ENCODE data around the gene NPAS1.
"Not testable (repeated sequence)": the region's sequence is repeated elsewhere in the genome, so short reads cannot be mapped to it uniquely, and the experiment has no call there.

The NPAS1 gene

DNA sequence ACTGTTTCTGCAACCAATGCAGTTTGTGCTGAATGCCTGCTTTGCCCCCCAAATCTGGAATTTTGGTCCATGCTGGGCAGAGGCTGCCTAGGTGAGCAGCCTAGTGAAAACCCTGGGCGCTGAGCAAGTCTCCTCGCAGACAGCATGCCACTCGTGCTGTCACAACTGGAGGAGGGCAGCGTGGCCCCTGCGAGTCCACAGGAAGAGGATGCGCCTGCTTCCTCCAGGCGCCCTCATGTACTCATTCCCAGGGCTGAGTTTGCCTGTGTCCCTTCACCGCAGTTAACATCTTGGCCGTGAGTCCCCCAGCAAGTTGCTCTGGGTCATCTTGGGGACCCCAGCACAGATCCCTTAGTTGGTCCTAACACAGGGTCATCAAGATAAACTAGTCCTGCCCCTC, 55.0 kb downstream of the NPAS1 start:
- no peak for DNase-seq (ENCODE audit: low read depth in 4 of 4, low spot score in 1 of 4)

DNA sequence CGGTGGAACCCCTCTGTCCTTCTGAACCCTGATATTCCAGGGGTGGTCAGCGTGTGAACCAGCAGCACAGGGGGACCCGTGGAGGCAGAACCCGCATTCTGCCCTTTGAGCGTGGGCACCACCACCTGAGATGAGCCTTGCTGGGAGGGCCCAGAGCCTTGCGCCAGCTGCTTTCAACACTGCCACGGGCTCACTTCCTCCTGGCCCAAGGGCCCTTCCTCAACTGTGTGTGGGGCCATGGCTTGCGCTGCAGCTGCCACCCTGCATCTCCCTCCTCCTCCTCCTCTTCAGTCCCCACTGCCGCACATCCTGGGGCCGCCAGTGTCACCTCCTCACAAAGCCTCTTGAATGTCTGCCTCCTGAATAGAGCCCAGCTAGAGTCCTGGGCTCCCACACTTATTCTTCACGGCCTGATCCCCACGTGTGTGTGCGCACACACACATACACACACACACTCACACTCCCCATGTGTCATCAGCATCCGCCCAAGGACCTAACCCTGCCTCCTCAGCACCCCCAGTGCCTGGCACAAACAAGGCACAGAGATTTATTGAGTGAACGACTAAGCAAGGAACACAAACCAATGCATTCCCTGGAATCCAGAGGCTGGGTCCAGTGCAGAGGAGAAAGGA, 55.7 kb downstream of the NPAS1 start:
- DNase-seq (ENCODE audit: low read depth in 4 of 4, low spot score in 1 of 4), result no peak

DNA sequence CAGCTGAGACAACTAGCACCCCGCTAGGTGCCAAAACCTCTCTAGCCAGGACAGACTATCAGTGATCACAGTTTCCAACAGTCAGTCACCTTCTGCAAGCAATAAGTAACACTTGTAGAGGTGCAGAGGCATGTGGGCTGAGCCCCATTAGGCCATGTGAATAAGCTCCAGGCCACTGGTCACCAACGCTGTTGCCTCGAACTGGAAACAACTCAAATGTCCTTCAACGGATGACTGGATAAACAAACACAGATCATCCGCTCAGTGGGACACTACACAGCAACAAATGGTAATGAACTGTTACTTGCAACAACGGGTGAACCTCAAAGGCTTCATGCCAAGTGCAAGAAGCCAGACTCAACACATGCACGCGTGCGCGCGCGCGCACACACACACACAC, 56.3 kb downstream of the NPAS1 start:
- DNase-seq (ENCODE audit: low read depth in 4 of 4, low spot score in 1 of 4), result no peak

DNA sequence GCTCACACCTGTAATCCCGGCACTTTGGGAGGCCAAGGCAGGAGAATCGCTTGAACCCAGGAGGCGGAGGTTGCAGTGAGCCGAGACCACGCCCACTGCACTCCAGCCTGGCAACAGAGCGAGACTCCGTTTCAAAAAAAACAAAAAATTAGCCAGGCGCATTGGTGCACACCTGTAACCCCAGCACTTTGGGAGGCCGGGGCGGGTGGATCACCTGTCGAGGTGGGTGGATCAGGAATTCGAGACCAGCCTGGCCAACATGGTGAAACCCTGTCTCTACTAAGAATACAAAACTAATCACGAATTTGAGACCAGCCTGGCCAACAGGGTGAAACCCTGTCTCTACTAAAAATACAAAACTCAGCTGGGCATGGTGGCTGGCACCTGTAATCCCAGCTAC, 58.7 kb downstream of the NPAS1 start:
- DNase-seq (ENCODE audit: low read depth in 4 of 4, low spot score in 1 of 4), result not testable (repeated sequence)

DNA sequence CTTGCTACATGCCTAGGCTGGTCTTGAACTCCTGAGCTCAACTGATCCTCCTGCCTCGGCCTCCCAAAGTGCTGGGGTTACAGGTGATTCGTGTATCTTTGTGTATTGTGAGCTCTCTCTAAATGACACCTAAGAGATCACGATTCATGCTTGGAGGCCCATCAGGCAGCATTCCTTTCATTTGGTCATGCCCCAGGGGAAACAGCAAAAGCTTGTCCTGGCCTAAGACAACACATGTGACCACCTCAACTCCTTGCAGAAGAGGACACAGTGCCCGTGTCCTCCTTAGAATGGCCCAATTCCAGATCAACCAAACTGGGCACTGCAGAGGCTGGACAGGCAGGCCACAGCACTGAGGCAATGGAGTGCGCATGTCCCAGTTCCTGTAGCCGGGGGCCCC, 61.5 kb downstream of the NPAS1 start:
- DNase-seq (ENCODE audit: low read depth in 4 of 4, low spot score in 1 of 4), result no peak

DNA sequence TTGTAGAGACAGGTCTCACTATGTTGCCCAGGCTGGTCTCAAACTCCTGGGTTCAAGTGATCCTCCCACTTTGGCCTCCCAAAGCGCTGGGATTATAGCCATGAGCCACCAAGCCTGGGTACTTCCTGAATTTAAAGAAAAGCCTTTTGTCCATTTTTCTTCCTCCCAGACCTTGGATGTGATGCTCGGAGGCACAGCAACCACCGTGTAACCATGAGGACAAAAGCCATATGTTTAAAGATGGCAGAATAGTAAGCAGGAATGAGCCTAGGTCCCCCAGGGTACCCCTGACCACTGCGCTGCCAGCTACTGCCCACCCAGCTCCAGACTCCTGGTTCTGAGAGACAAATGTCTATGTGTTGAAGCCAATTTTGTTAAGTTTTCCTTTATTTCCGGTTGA, 62.9 kb downstream of the NPAS1 start:
- DNase-seq (ENCODE audit: low read depth in 4 of 4, low spot score in 1 of 4), result no peak

DNA sequence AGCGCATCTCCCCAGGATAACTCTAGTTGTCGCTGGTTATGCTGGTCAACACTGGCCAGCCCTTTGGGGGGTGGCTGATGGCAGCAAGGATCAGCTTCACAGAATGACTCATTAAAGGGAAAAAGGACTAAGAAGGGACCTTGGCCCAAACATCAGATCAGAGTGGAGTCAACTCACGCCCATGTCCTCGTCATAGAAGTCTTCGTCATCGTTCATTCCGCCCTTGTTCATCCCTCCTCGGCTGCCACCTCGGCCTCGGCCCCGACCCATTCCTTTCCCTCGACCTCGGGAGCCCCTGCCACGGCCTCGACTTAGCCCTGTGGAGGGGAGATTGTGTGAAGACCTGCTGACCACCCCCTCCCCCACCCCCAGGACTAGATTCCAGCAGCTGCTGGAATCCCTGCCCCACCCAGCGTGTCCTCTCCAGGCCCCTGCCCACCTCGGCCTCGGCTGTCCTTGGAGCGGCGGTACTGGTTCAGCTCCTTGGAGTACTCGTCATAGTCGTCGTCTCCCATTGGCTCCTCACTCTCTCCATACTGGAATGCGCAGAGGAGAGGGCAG, 65.3 kb downstream of the NPAS1 start:
- DNase-seq (ENCODE audit: low read depth in 4 of 4, low spot score in 1 of 4), result no peak

DNA sequence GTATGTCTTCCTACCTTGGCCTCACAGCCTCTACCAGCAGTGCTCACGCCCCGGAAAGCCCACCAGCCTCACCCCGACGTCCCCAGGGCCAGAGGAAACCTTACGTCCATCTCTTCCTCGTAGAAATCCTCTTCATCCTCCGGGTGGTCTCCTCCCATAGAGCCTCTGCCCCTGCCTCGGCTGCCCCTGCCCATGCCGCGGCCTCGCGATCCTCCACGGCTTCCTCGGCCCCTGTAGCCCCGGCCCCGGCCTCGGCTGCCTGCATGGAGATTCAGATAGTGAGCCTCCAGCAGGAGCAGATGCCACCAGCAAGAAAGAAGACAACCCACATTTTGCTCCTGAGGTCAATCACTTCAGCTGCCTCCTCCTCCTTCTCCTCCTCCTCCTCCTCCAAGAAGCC, 66.6 kb downstream of the NPAS1 start:
- DNase-seq (ENCODE audit: low read depth in 4 of 4, low spot score in 1 of 4), result no peak

DNA sequence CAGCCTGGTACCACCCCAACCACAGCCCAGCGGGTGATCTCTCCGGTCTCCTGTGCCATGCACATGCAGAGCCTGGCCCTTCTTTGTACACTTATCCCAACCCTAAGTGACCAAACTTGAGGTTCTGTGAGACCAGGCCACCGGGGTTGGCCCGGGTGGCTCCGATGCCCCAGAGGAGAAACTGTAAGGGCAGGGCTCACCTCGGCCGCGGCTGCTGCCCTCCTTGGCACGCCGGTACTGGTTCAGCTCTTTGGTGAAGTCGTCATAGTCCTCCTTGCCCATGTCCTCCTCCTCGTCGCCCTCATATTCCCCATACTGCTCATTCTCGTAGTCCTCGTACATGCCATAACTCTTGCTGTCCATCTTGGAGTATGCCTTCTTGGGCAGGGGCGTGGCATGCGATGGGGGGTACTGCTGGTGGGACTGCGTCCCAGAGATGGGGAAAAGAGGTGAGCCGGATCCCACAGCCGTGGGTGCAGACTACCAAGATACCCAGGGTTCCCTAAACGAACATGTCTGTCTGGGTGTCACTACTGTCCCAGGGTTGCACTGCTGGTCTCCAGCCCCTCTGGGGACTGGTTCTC, 70.2 kb downstream of the NPAS1 start:
- no peak for DNase-seq (ENCODE audit: low read depth in 4 of 4, low spot score in 1 of 4)

DNA sequence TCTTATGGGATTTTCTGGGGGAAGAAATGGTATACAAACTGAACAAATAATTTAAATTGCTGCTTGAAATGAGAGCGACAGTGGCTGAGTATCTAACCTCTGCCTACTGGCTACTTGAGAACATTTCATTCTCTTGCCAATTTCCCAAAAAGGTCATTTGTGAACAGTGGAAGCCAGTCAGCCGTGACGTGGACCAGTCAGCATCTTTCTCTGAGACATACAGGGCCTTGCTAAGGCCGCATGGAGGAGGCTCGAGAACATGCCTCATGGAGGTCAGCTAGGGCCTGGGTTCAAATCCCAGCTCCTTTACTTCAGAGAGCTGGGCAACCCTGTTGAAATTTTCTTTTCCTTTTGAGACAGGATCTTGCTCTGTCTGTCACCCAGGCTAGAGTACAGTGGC, 73.6 kb downstream of the NPAS1 start:
- DNase-seq (ENCODE audit: low read depth in 4 of 4, low spot score in 1 of 4), result no peak

DNA sequence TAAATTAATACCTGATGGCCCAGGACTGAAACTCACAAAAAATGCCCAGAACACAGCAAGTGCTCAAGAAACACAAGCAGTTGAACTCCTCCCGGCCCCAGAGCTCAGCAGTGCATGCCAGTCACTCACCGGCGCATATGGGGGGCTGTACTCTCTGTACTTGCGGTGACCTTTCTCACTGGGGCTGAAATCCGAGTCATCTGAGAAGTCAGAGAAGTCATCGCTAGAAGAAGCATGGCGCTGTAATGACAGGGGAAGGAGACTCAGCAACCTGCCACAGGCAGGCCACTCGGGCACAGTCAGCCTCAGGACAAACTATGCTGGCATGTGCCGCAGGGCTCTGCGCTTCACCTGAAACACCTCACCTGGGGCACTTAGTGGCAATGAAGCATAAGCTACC, 74.2 kb downstream of the NPAS1 start:
- DNase-seq (ENCODE audit: low read depth in 4 of 4, low spot score in 1 of 4), result peak in 1 of 4 experiments; percentile 13

DNA sequence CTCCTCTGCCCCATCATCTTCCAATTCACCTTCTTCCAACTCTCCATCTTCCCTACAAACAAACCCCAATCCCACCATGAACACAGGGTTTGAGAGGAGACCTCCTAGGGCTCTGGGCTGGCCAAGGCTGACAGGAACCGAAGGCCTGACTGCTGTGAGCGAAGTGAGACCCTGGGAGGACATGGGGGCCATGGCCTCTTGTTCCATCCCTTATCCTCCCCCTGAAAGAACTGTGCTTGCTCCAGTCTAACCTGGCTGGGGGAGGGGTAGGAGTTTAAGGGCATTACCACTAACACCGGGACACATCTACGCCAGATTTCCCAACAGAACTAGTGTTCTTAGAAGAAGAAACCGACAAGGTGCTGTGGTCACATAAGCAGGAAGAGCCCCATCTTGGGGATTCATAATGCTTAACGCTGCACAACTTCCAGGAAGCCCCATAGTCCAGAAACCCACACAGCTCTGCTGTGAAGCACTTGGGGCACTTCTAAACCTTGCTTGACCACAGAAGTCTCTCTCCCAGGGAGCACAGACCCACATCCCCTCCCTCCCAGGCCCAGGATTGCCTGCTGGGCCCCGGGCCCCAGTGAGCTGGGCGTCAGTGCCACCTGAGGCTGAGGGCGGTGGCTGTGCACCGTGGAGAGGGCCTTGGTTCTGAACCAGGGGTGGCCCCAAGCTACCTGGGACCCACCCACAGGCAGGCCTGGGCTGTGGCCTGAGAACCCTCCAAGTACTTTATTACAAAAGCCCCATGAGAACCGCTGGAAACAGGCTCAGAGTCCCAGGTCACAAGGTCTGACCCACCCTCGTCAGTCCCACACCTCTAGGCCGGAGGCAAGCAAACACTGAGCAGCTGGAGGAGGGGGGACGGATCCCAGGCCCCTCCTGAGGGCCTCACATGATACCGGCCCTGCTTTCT, 75.2 kb downstream of the NPAS1 start:
- DNase-seq (ENCODE audit: low read depth in 4 of 4, low spot score in 1 of 4), result peak in 1 of 4 experiments; percentile 27
